Right cardiac atrium (tissue), 5 donors: Measurements from ENCODE around the gene SERPINB4. TPM values are rescaled to one million over a fixed set of nuclear protein-coding genes. Genes with fewer than 3 reads are reported as not detected.
"Not testable (repeated sequence)": the region's sequence is repeated elsewhere in the genome, so short reads cannot be mapped to it uniquely, and the experiment has no call there.

ENCODE experiments used
- ATAC-seq, 2 donors: fragments of 200-7000 bp; cut with Tn5 transposase; one replicate each; pipeline versions ENCODE4 v1.8.0 to v1.9.1; 2020; ENCODE audit warnings: moderate library complexity in 2 of 2, mild to moderate bottlenecking in 1 of 2
- DNase-seq, 3 donors: peaks; one replicate each; pipeline ENCODE4 v3.0.0-alpha.2; 2020
- H3K27ac ChIP-seq: one replicate; pipeline ENCODE4 v1.5.1; 2013; ENCODE audit warnings: mild to moderate bottlenecking, low read length, control low read depth, moderate library complexity
- H3K27me3 ChIP-seq: one replicate; pipeline ENCODE4 v1.6.1; 2013; ENCODE audit not compliant: control insufficient read depth, insufficient read depth
- H3K4me1 ChIP-seq: one replicate; pipeline ENCODE4 v1.6.1; 2013; ENCODE audit warnings: low read length; ENCODE audit not compliant: control insufficient read depth, insufficient read depth
- H3K4me3 ChIP-seq: one replicate; pipeline ENCODE4 v1.5.1; 2013; ENCODE audit warnings: low read length, control low read depth
- H3K9me3 ChIP-seq: one replicate; pipeline ENCODE4 v1.6.1; 2013; ENCODE audit warnings: low read length; ENCODE audit not compliant: control insufficient read depth
- WGBS: extraction: QIAGEN DNeasy Blood & Tissue Kit; methylation state at CpG from one replicate; pipeline ENCODE4 v1.1.7; 2013; 5-methylcytosine and 5-hydroxymethylcytosine counted together
- intact Hi-C, 4 donors: fragments of 100-400 bp; cut with DNase I; formaldehyde crosslinking; loops; one replicate each; pipeline versions ENCODE4 v1.11.0 to v1.14.0; 2022 to 2023
- polyA plus RNA-seq: library from polyadenylated mRNA; stranded (reverse); fragments of 200-250 nt; gene quantifications from one replicate; pipeline ENCODE4 v1.2.3, GENCODE V29; 2013
- total RNA-seq, 4 donors: library from RNA; stranded (reverse); fragmentation: NEBNext Ultra II Directional; extraction: Animal tissue kit (Norgen Biotek cat#: 25700); gene quantifications; one replicate each; pipeline ENCODE4 v1.2.1, GENCODE V29; 2021
- donor health status: healthy with polysubstance abuse.
- donor health status: DM: no; HTN: yes; CAD: no.
- donor health status: DM: no; HTN: no; CAD: no.
- donor health status: DM: no; HTN: yes; CAD: no; lungs with severe emphysema.
- donor health status: DM: yes; HTN: yes; CAD: no.

The SERPINB4 gene
- total and polyA plus RNA-seq, 5 donors, result not detected

DNA sequence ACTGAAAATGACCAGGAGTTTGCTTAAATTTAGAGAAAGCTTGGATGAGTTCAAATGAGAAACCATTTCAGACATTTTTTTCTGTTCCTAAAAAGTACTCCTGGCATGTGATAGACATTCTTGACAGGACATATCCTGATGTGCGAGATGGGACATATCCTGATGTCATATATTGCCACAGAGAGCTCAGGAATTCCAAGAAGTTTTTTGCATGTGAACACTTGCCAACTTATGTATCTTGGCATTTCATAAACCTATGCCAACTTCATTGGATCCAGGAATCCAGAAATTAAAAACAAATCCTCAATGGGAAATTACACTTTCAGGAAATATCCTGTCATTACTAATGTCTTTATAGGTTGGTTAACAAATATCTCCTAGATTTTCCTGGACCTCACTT lies 20.5 kb upstream of the SERPINB4 start:
- intact Hi-C loops, result no loop called here
- Histone ChIP-seq H3K27me3 (no peaks in the 10 kb centered on the region), H3K9me3 (no peaks in the 10 kb centered on the region), H3K4me3 (no peak overlapping the region), H3K4me1 (no peaks in the 10 kb centered on the region), H3K27ac (no peak overlapping the region)
- no peak for ATAC-seq
- 85% methylated on average over 1 of the region's 1 CpG for WGBS
- no peak for DNase-seq

DNA sequence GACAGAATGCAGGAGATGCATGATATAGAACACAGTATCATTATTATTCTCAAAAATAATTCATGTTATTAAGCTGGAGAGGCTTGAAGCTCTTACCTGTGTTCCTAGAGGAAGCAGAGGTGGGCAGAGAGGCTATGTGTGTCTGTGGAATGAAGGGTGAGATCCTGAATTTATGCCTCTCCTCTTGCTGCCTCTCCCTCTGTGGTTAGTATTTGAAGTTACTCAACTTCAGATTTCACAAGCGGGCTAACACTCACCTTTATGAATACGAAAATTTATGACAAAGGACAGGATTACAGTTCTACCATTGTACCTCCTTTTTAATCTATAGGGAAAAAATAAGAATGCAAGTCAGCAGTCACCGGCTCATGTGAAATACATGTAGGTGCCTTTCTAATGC lies 17.7 kb upstream of the SERPINB4 start, which contains the start of gene SERPINB3:
TSS of gene SERPINB3 (minus strand) at position 144 of the 400 bp plus-strand sequence. CDS start 677 bp downstream, outside the sequence.
- ATAC-seq, H3K27me3 ChIP-seq, H3K9me3 ChIP-seq, DNase-seq, H3K4me3 ChIP-seq, intact Hi-C loops, H3K4me1 ChIP-seq, H3K27ac ChIP-seq: not testable (repeated sequence)
- WGBS, result 78% methylated on average over 2 of the region's 3 CpGs

DNA sequence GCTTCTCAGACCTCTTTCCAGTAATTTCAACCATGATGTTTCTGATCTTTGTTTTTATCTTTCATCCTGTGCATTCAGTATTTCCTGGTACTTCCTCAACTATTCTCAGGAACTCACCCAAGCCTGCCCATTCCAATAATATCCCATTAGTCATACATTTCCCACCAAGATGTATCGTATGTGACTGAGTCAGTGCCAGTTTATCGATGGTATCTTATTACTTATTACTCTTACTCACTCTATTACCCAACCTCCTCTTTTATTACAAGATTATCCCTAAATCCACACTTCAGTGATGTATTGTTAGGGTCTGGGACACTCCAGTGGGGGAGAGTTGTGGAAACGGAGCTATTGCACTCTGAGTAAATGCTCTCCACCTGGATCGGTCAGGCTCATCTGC lies 14.9 kb upstream of the SERPINB4 start:
- H3K4me1 ChIP-seq, H3K9me3 ChIP-seq, H3K4me3 ChIP-seq, ATAC-seq, intact Hi-C loops, H3K27me3 ChIP-seq, DNase-seq, H3K27ac ChIP-seq: not testable (repeated sequence)
- WGBS, result 83% methylated on average over 4 of the region's 4 CpGs

DNA sequence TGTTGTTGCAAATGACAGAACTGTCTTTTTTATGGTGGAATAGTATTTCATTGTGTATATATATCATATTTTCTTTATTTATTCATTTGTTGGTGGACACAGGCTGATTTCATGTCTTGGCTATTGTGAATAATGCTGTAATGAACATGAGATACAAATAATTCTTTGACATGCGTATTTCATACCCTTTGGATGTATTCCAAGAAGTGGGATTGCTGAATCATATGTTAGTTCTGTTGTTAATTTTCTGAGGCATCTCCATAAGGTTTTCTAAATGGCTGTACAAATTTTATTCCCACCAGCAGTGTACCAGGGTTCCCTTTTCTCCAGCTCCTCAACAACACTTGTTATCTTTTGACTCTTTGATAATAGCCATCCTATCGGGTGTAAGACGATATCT lies 6.2 kb upstream of the SERPINB4 start:
- H3K27me3 ChIP-seq, H3K4me3 ChIP-seq, H3K4me1 ChIP-seq, intact Hi-C loops, H3K9me3 ChIP-seq, ATAC-seq, DNase-seq, H3K27ac ChIP-seq: not testable (repeated sequence)
- WGBS, result 26% methylated on average over 3 of the region's 3 CpGs

DNA sequence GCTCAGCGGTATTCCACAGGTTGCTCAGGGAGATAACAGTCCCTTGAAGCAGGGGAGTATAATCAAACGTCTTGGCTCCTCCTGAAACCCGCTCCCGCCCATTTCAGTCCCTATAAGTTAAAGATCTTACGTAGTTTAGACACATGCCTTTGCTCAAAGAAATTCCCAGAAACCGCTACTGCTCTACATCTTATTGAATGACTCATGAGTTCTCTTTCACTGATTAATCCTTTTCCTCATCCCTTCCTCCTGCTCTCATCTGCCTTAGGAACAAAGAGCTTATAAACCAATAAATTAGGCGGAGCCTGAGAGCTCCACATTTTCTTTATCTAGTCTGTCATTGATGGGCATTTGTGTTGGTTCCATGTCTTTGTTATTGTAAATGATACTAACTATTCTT lies 4.2 kb upstream of the SERPINB4 start:
- ATAC-seq (no peak), DNase-seq (no peak)
- Histone ChIP-seq H3K27ac (no peak overlapping the region), H3K4me3 (no peak overlapping the region), H3K9me3 (no peaks in the 10 kb centered on the region), H3K27me3 (no peaks in the 10 kb centered on the region), H3K4me1 (no peaks in the 10 kb centered on the region)
- WGBS, result 67% methylated on average over 7 of the region's 7 CpGs
- intact Hi-C loops, result no loop called here

DNA sequence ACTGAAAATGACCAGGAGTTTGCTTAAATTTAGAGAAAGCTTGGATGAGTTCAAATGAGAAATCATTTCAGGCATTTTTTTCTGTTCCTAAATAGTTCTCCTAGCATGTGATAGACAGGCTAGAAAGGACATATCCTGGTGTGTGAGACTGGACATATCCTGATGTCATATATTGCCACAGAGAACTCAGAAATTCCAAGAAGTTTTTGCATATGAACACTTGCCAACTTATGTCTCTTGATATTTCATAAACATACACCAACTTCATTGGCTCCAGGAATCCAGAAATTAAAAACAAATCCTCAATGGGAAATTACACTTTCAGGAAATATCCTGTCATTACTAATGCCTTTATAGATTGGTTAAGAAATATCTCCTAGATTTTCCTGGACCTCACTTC lies 2.9 kb upstream of the SERPINB4 start:
- intact Hi-C loops, result no loop called here
- no peak overlapping the region for H3K27ac ChIP-seq
- H3K4me1 ChIP-seq, result no peaks in the 10 kb centered on the region
- H3K9me3 ChIP-seq, result no peaks in the 10 kb centered on the region
- no peak for ATAC-seq
- H3K27me3 ChIP-seq, result no peaks in the 10 kb centered on the region
- no peak overlapping the region for H3K4me3 ChIP-seq
- DNase-seq, result no peak

DNA sequence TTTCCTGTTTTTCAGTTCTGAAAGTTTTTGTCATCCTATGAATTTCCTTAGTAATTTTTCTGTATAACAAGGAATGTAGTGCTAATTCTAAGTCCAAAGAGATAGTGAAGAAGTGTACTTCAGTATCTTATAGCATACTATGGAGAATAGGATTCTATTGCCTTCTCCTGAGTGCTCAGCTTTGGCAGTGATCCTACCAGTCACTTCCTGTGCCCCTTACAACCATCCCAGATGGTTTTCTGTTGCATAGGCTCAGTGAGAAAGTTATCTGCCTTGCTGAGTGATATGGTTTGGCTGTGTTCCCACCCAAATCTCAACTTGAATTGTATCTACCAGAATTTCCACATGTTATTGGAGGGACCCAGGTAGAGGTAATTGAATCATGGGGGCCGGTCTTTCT lies 638 bp upstream of the SERPINB4 start:
- H3K27me3 ChIP-seq, H3K4me3 ChIP-seq, intact Hi-C loops, DNase-seq, ATAC-seq, H3K27ac ChIP-seq, H3K4me1 ChIP-seq, H3K9me3 ChIP-seq: not testable (repeated sequence)
- WGBS, result 58% methylated on average over 1 of the region's 1 CpG

DNA sequence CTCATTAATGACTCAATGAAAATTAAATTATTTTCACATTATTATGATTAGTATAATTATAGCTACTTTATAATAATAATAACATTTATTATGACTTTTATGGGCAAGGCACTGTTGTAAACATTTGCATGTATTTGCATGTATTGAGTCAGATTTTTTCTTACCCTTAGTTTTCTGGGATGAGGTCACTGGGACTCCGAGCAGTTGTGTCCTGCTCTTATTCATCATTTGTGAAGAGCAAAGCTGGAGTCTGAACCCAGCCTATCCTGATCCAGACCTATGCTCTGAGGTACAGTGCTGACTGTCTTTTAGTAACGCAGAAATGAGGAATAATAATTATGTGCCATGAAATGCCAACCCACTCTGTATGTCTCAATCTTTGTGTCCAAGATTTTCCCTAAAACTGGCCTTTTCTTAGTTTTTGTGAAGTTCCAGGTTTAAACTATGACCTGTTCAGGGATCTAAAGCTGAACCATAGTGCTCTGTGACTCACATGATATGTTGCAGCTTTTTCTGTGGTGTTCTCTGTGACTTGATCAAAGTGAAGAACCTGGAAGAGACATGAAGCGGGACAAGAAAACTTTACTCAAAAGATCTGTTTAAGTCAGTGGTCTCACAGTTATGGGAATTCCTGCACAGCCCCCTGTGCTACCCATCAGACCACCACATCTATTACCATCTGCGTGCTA lies 1.2 kb downstream of the SERPINB4 start:
- H3K27me3 ChIP-seq, intact Hi-C loops, H3K9me3 ChIP-seq, H3K4me1 ChIP-seq, DNase-seq, ATAC-seq, H3K4me3 ChIP-seq, H3K27ac ChIP-seq: not testable (repeated sequence)
- 86% methylated on average over 4 of the region's 4 CpGs for WGBS

DNA sequence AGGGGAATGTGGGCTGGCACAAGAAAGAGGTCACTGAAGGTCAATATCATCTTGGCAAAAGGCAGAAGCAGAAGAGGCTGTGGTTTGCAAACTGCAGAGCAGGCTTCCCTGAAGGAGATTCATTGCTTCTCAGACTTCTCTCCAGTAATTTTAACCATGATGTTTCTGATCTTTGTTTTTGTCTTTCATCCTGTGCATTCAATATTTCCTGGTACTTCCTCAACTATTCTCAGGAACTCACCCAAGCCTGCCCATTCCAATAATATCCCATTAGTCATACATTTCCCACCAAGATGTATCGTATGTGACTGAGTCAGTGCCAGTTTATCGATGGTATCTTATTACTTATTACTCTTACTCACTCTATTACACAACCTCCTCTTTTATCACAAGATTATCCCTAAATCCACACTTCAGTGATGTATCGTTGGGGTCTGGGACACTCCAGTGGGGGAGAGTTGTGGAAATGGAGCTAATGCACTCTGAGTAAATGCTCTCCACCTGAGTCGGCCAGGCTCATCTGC lies 2.8 kb downstream of the SERPINB4 start:
- DNase-seq, ATAC-seq, H3K4me3 ChIP-seq, H3K27ac ChIP-seq, H3K27me3 ChIP-seq, H3K4me1 ChIP-seq, intact Hi-C loops, H3K9me3 ChIP-seq: not testable (repeated sequence)
- 72% methylated on average over 4 of the region's 4 CpGs for WGBS

DNA sequence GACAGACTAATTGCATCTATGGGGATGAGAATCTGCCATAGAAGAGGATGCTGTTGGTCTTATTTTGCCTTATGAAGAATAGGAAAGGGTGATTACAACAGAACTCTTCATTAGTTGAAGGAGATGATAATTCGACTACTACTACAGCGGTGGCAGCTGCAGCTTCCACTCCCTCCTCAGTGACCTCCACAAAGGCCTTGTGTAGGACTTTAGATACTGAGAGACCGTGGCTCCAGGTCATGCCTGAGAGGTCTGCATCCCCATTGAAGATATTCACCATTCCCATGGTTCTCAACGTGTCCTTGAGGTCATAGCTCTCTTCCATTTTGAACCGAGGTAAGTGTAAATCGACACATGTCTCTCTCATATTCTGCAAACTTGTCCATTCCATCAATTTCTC lies 6.4 kb downstream of the SERPINB4 start:
- Histone ChIP-seq H3K4me1 (no peaks in the 10 kb centered on the region), H3K9me3 (no peaks in the 10 kb centered on the region), H3K4me3 (no peak overlapping the region), H3K27ac (no peak overlapping the region), H3K27me3 (no peaks in the 10 kb centered on the region)
- 86% methylated on average over 6 of the region's 6 CpGs for WGBS
- intact Hi-C loops, result no loop called here
- ATAC-seq, result no peak
- DNase-seq, result no peak

DNA sequence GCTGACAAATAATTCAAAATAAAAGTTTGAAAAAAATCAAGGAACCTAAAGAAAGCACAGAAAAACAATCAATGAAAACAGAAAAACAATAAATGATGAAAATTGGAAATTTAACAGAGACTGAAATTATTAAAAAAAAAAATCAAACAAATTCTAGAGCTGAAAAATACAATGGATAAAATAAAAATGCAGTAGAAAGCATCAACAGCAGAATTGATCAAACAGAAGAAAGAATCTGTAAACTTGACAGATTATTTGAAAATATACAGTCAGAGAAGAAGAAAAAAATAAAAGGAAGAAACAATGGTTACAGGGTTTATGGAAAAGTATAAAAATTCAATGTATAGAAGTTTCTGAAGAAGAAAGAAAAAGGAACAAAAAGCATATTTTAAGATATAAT lies 16.2 kb downstream of the SERPINB4 start:
- no peak for DNase-seq
- Histone ChIP-seq H3K27me3 (no peaks in the 10 kb centered on the region), H3K4me3 (no peak overlapping the region), H3K4me1 (no peaks in the 10 kb centered on the region), H3K9me3 (peaks cover 3% of the 10 kb centered on the region), H3K27ac (no peak overlapping the region)
- intact Hi-C loops, result no loop called here
- no peak for ATAC-seq

DNA sequence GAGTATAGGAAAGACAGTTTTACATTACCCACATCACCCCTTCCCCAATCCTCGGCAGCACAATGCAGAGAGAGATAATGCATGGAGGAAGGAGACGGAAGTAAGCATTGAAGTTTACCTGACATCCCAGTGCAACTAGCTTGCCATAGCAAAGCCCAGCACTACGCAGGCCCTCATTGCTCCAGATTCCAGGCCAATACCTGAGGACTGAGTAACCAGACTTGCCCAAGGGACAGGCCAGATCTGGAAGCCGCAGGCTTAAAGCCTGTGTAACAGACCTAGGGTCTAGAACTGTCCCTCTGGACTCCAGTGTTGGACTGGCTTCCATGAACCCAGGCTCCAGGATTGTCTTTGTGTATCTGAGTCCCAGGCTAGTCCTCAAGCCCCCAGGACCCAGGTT lies 17.6 kb downstream of the SERPINB4 start:
- peaks cover 3% of the 10 kb centered on the region for H3K9me3 ChIP-seq
- H3K4me1 ChIP-seq, result no peaks in the 10 kb centered on the region
- WGBS, result 77% methylated on average over 4 of the region's 4 CpGs
- H3K27me3 ChIP-seq, result no peaks in the 10 kb centered on the region
- H3K27ac ChIP-seq, result no peak overlapping the region
- intact Hi-C loops, result no loop called here
- DNase-seq (no peak), ATAC-seq (no peak)
- no peak overlapping the region for H3K4me3 ChIP-seq
